Measurements from ENCODE around the gene EPHA8. TPM values are rescaled to one million over a fixed set of nuclear protein-coding genes. Genes with fewer than 3 reads are reported as not detected.

EPHA8 gene
- total RNA-seq, 1 donor from 2014 or later = 0.23 TPM

DNA sequence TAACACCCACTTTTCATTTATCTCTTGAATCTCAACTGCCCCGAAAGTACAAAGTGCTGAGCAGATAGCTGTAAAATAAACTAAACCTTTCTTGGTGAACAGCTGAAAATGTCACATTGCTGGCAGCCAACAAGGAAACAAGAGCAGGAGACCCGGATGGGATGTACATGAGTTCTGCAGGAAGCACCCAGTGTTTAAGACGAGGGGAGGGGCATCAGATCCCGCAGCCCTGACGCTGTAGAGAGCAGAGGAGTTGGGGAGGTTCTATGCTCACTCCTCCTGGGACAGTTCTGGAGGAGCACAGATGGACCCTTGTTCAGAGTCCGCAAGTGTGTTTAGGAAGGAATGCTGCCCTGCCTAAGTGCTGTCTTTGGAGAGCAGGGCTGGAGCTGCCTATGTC, 32.0 kb upstream of the EPHA8 start:
- no peak overlapping the region for H3K4me3 Mint-ChIP-seq (ENCODE audit: unreplicated experiment)
- FAIRE-seq = no peak
- Histone ChIP-seq H3K4me1 (ENCODE audit: insufficient read depth, low read length) (peaks cover 4% of the 10 kb centered on the region), H3K9ac (ENCODE audit: low read length) (no peak overlapping the region), H2AFZ (ENCODE audit: low read depth, low read length) (no peak overlapping the region), H3K9me3 (ENCODE audit: insufficient read depth, low read depth, low read length) (no peaks in the 10 kb centered on the region), H3K4me2 (ENCODE audit: low read length) (no peak overlapping the region), H3K36me3 (ENCODE audit: insufficient read depth, low read length) (peaks cover 6% of the 10 kb centered on the region), H3K27me3 (ENCODE audit: insufficient read depth, low read length) (no peaks in the 10 kb centered on the region), H3K4me3 (ENCODE audit: insufficient read depth, low read depth, low read length) (no peak overlapping the region), H3K79me2 (ENCODE audit: insufficient read depth, low read length) (no peaks in the 10 kb centered on the region), H4K20me1 (ENCODE audit: insufficient read depth, low read length) (peaks cover 6% of the 10 kb centered on the region), H3K27ac (ENCODE audit: low read depth, low read length) (no peak overlapping the region)
- no peak overlapping the region for H3K27ac Mint-ChIP-seq (ENCODE audit: unreplicated experiment)
- no peaks in the 10 kb centered on the region for H3K9me3 Mint-ChIP-seq (ENCODE audit: unreplicated experiment)
- H3K27me3 Mint-ChIP-seq (ENCODE audit: low read depth, unreplicated experiment) = peaks cover 10% of the 10 kb centered on the region
- peaks cover 12% of the 10 kb centered on the region for H3K36me3 Mint-ChIP-seq (ENCODE audit: low read depth, unreplicated experiment)
- DNase-seq (ENCODE audit: low read depth) = no peak
- TF ChIP-seq, protein P1, sequence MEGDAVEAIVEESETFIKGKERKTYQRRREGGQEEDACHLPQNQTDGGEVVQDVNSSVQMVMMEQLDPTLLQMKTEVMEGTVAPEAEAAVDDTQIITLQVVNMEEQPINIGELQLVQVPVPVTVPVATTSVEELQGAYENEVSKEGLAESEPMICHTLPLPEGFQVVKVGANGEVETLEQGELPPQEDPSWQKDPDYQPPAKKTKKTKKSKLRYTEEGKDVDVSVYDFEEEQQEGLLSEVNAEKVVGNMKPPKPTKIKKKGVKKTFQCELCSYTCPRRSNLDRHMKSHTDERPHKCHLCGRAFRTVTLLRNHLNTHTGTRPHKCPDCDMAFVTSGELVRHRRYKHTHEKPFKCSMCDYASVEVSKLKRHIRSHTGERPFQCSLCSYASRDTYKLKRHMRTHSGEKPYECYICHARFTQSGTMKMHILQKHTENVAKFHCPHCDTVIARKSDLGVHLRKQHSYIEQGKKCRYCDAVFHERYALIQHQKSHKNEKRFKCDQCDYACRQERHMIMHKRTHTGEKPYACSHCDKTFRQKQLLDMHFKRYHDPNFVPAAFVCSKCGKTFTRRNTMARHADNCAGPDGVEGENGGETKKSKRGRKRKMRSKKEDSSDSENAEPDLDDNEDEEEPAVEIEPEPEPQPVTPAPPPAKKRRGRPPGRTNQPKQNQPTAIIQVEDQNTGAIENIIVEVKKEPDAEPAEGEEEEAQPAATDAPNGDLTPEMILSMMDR (IDR thresholded peaks at IDR 0.05; ENCODE audit: insufficient read depth, low read depth, low read length) = no peak
- TF ChIP-seq EZH2 (IDR thresholded peaks at IDR 0.05; ENCODE audit: insufficient read depth, low read length) = no peak
- H3K4me1 Mint-ChIP-seq (ENCODE audit: low read depth, unreplicated experiment) = peaks cover 2% of the 10 kb centered on the region

DNA sequence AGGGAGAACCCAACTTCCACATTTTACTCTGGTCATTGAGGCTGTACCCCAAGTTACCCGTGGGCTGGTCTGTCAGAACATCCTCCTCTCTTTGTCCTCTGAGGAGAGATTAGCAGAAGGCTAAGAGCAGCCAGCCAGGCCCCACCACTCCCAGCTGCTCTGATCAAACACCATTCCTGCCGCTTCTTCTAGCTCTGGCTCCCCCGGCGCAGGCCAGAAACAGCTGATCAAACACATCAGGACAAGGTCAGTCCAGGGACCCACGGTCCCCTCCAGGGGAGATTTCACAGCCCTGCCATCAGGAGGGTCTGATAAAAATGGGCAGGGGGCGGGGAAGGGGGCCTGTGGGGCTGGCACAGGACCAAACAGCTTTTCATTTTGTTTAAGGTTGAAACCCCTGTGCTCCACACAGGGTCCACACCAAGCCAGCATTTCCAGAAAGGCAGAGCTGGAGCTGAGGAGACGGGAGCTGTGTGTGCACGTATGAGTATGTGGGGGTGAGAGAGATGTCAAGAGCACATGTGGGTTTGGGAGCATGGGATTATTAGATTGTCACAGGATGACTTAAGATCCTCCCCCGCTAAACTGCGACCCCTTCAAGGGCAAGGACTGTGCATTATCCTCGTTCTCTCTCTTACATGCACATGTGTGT, 29.9 kb upstream of the EPHA8 start:
- Histone ChIP-seq H3K9me3 (ENCODE audit: insufficient read depth, low read depth, low read length) (no peaks in the 10 kb centered on the region), H3K4me3 (ENCODE audit: insufficient read depth, low read depth, low read length) (no peak overlapping the region), H3K79me2 (ENCODE audit: insufficient read depth, low read length) (no peaks in the 10 kb centered on the region), H3K4me1 (ENCODE audit: insufficient read depth, low read length) (peaks cover 4% of the 10 kb centered on the region), H3K27ac (ENCODE audit: low read depth, low read length) (no peak overlapping the region), H4K20me1 (ENCODE audit: insufficient read depth, low read length) (no peaks in the 10 kb centered on the region), H3K27me3 (ENCODE audit: insufficient read depth, low read length) (no peaks in the 10 kb centered on the region), H3K36me3 (ENCODE audit: insufficient read depth, low read length) (no peaks in the 10 kb centered on the region), H3K9ac (ENCODE audit: low read length) (no peak overlapping the region), H3K4me2 (ENCODE audit: low read length) (no peak overlapping the region), H2AFZ (ENCODE audit: low read depth, low read length) (no peak overlapping the region)
- DNase-seq (ENCODE audit: low read depth) (no peak), FAIRE-seq (no peak)
- Mint-ChIP-seq H3K27ac (ENCODE audit: unreplicated experiment) (no peak overlapping the region), H3K4me3 (ENCODE audit: unreplicated experiment) (no peak overlapping the region), H3K4me1 (ENCODE audit: low read depth, unreplicated experiment) (peaks cover 2% of the 10 kb centered on the region), H3K9me3 (ENCODE audit: unreplicated experiment) (no peaks in the 10 kb centered on the region), H3K36me3 (ENCODE audit: low read depth, unreplicated experiment) (peaks cover 11% of the 10 kb centered on the region), H3K27me3 (ENCODE audit: low read depth, unreplicated experiment) (peaks cover 15% of the 10 kb centered on the region)
- TF ChIP-seq, protein P1 (IDR thresholded peaks at IDR 0.05; ENCODE audit: insufficient read depth, low read depth, low read length) = no peak
- no peak for TF ChIP-seq EZH2 (IDR thresholded peaks at IDR 0.05; ENCODE audit: insufficient read depth, low read length)

DNA sequence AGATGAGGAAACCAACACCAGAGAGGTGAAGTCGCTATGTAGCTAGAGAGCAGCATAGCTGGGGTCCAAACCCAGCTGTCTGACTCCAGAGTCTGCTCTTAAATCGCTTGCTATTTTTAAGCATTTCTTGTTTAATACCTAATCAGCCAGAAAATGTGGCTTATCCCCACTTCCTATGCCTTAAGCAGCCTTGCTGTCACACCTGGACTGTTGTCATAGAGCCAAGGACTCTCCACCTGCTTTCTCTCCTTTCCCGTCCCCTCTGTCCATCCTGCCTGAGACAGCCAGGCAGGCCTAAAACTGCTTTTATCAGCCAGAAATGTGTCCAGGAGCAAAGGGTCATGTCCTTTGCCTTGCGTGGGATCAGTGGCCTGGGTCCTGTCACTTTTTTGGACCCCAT, 28.3 kb upstream of the EPHA8 start:
- no peak for TF ChIP-seq EZH2 (IDR thresholded peaks at IDR 0.05; ENCODE audit: insufficient read depth, low read length)
- TF ChIP-seq, protein P1 (IDR thresholded peaks at IDR 0.05; ENCODE audit: insufficient read depth, low read depth, low read length) = no peak
- Mint-ChIP-seq H3K4me3 (ENCODE audit: unreplicated experiment) (no peak overlapping the region), H3K36me3 (ENCODE audit: low read depth, unreplicated experiment) (peaks cover 11% of the 10 kb centered on the region), H3K4me1 (ENCODE audit: low read depth, unreplicated experiment) (peaks cover under 1% of the 10 kb centered on the region), H3K9me3 (ENCODE audit: unreplicated experiment) (no peaks in the 10 kb centered on the region), H3K27ac (ENCODE audit: unreplicated experiment) (no peak overlapping the region), H3K27me3 (ENCODE audit: low read depth, unreplicated experiment) (peaks cover 18% of the 10 kb centered on the region)
- no peak overlapping the region for H2AFZ ChIP-seq (ENCODE audit: low read depth, low read length)
- H3K9ac ChIP-seq (ENCODE audit: low read length) = no peak overlapping the region
- no peaks in the 10 kb centered on the region for H3K79me2 ChIP-seq (ENCODE audit: insufficient read depth, low read length)
- H3K9me3 ChIP-seq (ENCODE audit: insufficient read depth, low read depth, low read length) = no peaks in the 10 kb centered on the region
- peaks cover 4% of the 10 kb centered on the region for H3K4me1 ChIP-seq (ENCODE audit: insufficient read depth, low read length)
- no peaks in the 10 kb centered on the region for H3K27me3 ChIP-seq (ENCODE audit: insufficient read depth, low read length)
- no peak overlapping the region for H3K4me2 ChIP-seq (ENCODE audit: low read length)
- H3K27ac ChIP-seq (ENCODE audit: low read depth, low read length) = no peak overlapping the region
- H3K4me3 ChIP-seq (ENCODE audit: insufficient read depth, low read depth, low read length) = no peak overlapping the region
- FAIRE-seq = no peak
- DNase-seq (ENCODE audit: low read depth) = no peak
- H4K20me1 ChIP-seq (ENCODE audit: insufficient read depth, low read length) = no peaks in the 10 kb centered on the region
- H3K36me3 ChIP-seq (ENCODE audit: insufficient read depth, low read length) = no peaks in the 10 kb centered on the region

Measured in astrocyte (in vitro differentiated cells and primary cell).